Cardiac septum (tissue), 1 donor: ENCODE data around the gene GARIN1A. TPM values are rescaled to one million over a fixed set of nuclear protein-coding genes. Genes with fewer than 3 reads are reported as not detected.

Experiments used
- DNase-seq: peaks from one replicate; pipeline ENCODE4 v3.0.0-alpha.2; 2020; ENCODE audit warnings: low spot score
- intact Hi-C: fragments of 100-400 bp; cut with DNase I; formaldehyde crosslinking; loops from one replicate; pipeline ENCODE4 v1.14.0; 2022
- total RNA-seq: library from RNA; stranded (reverse); fragmentation: NEBNext Ultra II Directional; extraction: Animal tissue kit (Norgen Biotek cat#: 25700); gene quantifications from one replicate; pipeline ENCODE4 v1.2.1, GENCODE V29; 2021
- donor health status: DM: no; HTN: no; CAD: no.

Gene GARIN1A
- total RNA-seq, 1 donor from 2014 or later = 2.4 TPM

GRCh38 chr7:128708824-128709223 is 36.7 kb downstream of the GARIN1A start:
- DNase-seq = no peak
- intact Hi-C loops = no loop called here

GRCh38 chr7:128710481-128710880 is 38.4 kb downstream of the GARIN1A start:
- intact Hi-C loops = no loop called here
- no peak for DNase-seq

GRCh38 chr7:128713794-128714193 is 41.7 kb downstream of the GARIN1A start:
- DNase-seq = no peak
- intact Hi-C loops = no loop called here

GRCh38 chr7:128714701-128715495 is 42.8 kb downstream of the GARIN1A start:
- intact Hi-C loops = no loop called here
- DNase-seq = no peak

DNA sequence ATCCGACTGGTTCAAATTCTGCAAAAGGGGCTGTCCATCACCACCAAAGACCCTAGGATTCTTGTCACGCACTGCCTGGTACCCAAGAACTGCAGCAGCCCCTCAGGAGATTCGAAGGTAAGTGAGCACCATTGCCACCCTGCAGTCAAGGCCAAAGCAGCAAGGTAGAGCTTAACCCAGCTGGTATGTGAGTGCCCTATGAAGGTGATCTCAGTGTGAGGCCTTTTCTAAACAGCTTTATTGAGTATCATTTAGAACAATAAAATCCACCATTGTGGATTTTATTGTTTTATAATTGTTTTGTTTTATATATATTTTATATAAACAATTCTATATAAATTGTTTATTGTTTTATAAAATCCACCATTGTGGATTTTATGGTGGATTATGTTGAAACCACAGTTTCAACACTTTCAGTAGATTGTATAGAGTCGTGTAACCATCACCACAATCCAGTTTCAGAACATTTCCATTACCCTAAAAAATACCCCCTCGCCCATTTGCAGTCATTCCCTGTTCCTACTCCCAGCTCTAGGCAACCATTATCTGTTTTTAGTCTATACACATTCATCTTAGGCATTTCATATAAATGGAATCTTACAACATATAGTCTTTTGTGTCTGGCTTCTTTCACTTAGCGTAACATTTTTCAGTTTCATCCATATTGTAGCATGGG is 47.0 kb downstream of the GARIN1A start:
- intact Hi-C loops = no loop called here
- no peak for DNase-seq

DNA sequence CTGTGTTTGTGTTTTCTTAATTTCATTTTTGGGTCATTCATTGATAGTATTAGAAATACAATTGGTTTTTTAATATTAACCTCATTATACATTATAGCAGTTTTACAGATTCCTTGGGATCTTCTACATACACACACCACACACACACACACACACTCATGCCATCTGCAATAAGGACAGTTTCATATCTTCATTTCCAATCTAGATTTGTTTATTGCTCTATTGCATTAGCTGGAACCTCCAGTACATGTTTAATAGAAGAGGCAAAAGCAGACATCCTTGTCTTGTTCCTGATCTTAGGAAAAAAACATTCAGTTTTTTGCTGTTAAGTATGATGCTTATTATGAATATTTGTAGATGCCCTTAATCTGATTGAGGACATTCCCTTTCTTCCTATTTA is 49.3 kb downstream of the GARIN1A start:
- intact Hi-C loops = no loop called here
- no peak for DNase-seq

Other genes with a start within 250 kb of the GARIN1A start
- gene HILPDA, start 216.4 kb upstream of the GARIN1A start, total RNA-seq = 14.0 TPM
- gene METTL2B, start 195.5 kb upstream of the GARIN1A start, total RNA-seq = 22.8 TPM
- 326 TPM for gene CALU, start 67.1 kb downstream of the GARIN1A start, total RNA-seq
- gene OPN1SW, start 103.5 kb downstream of the GARIN1A start, total RNA-seq = not detected
- 14.5 TPM for gene CCDC136, start 119.7 kb downstream of the GARIN1A start, total RNA-seq
- 1,261 TPM for gene FLNC, start 158.1 kb downstream of the GARIN1A start, total RNA-seq
- gene ATP6V1F, start 190.6 kb downstream of the GARIN1A start, total RNA-seq = 80.0 TPM
- gene KCP, start 238.4 kb downstream of the GARIN1A start, total RNA-seq = 0.35 TPM